GM21619 (cell line): ENCODE results near the gene WDR31.
"Not testable (repeated sequence)": the region's sequence is repeated elsewhere in the genome, so short reads cannot be mapped to it uniquely, and the experiment has no call there.

ENCODE experiments used
- ATAC-seq: cut with Tn5 transposase; IDR thresholded peaks from one replicate; pipeline ENCODE4 v1.9.1; 2021; ENCODE audit not compliant: unreplicated experiment

WDR31 gene

GRCh38 chr9:113298924-113299770 is 40.9 kb downstream of the WDR31 start:
- no peak for ATAC-seq

GRCh38 chr9:113298311-113298710 is 41.8 kb downstream of the WDR31 start:
- ATAC-seq, result no peak

- no peak for ATAC-seq
Observed at GRCh38 chr9:113296796-113297558, 43.1 kb downstream of the WDR31 start.

DNA sequence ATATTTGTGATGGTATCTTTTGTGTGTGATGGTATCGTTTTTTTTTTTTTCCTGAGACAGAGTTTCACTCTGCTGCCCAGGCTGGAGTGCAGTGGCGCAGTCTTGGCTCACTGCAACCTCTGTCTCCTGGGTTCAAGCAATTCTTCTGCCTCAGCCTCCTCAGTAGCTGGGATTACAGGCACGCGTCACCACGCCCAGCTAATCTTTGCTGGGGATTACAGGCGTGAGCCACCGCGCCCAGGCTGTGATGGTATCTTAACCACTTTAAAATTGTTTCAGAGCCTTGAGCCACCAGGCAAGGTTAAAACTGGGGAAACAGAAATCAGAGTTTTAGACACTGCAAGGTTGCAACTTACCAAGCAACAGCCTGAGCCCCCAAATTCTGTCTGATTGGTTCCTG is 43.8 kb downstream of the WDR31 start:
- not testable (repeated sequence) for ATAC-seq

GRCh38 chr9:113293285-113293878 is 46.7 kb downstream of the WDR31 start:
- no peak for ATAC-seq

DNA sequence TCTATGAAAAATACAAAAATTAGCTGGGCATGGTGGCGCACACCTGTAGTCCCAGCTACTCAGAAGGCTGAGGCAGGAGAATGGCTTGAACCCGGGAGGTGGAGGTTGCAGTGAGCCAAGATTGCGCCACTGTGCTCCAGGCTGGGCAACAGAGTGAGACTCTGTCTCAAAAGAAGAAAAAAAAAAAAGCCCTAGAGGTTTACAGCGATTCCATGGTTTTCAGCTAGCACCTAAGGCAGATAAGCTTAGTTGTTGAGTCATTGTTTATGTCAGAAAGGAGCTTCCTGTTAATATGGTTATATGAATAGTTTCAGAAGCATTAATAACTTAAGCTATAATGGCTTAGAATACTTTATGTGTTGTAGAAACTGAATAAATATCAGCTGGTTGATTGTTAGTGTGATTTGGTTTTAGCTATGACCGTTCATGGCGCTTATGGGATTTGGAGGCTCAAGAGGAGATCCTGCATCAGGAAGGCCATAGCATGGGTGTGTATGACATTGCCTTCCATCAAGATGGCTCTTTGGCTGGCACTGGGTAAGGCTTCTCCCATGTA is 49.9 kb downstream of the WDR31 start:
- ATAC-seq, result no peak

DNA sequence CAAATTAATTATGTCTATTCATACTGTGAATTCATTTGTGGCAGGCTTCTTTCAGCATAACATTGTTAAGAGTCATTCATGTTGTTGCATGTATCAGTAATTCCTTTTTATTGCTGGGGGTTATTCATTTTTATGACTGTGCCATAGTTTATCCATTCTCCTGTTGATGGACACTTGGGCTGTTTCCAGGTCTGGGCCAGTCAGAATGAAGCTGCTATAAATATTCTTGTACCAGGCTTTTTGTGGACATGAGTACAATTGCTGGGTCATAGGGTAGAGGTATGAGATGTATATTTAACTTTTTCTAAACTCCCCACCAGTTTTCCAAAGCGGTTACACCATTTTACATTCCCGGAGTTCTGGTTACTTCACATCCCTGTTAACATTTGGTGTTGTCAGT is 51.0 kb downstream of the WDR31 start:
- ATAC-seq, result no peak

DNA sequence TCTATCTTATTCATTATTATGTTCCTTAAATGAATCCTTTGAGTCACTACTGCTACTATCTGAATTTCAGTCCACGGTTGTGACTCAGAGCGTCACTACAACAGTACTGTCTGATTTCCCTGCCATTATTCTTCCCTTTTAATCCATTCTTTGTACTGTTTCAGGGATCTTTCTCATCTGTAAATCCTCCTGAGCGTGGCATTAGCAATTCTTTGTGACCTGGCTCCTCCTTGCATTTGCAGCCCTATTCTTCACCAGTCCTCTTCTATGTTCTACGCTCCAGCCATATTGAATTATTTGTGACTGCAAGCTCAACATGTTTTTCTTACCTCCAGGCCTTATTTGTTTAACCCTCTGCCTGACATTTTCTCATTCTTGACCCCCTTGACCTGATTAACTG is 58.7 kb downstream of the WDR31 start:
- ATAC-seq, result no peak

- ATAC-seq, result no peak
Observed at GRCh38 chr9:113278840-113279239, 61.2 kb downstream of the WDR31 start.

DNA sequence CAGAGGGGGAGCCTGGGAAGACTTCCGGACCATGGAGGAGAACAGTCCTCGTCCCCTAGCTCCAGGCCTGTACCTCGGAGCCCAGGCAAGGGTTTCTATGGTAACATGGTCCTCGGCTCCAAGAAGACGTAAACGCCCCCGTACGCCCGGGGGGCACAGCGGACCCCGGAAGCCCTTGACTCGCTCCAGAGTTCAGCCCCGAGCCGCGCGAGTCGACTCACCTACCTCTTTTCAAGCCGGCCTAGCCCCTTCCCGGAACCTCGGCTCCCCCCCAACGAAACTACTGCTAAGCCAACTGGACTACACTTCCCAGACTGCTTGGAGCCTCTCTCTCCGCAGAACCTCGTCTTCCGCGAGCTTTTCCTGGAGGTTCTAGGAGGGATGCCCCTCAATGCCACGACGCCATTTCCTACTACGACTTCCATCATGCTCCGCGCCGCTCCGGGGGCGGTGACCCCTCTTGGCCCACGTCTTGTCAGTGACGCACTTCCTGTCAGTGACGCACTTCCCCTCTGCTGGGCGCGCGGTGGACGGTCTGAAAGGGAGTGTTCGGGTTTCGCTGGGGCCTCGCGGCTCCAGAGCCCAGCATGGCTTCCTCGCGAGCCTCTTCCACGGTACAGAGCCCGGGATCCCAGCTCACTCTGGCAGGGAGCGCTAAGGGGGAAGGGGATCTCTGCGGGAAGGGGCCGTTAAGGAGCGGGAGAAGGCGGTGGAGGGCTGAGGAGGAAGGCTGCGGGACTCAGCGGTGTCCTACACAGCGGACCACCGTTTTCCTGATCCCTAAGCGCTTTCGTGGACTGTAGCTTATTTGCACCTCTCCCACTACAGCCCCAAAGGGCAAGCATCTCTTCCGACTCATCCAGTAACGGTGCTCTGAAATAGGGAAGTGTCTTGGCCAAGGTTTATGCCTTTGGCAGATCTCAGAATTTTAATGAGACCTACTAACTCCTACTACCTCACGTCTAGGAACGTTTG is 64.6 kb downstream of the WDR31 start, which contains the start of the genes CDC26 and PRPF4:
CDC26 (minus strand) TSS at position 416 of the 975 bp plus-strand sequence. CDS start 3,065 bp downstream, outside the sequence.
PRPF4 (plus strand) TSS at position 502 of the 975 bp plus-strand sequence; CDS start at position 588, 86 bp downstream.
- ATAC-seq, result peak; percentile 97

DNA sequence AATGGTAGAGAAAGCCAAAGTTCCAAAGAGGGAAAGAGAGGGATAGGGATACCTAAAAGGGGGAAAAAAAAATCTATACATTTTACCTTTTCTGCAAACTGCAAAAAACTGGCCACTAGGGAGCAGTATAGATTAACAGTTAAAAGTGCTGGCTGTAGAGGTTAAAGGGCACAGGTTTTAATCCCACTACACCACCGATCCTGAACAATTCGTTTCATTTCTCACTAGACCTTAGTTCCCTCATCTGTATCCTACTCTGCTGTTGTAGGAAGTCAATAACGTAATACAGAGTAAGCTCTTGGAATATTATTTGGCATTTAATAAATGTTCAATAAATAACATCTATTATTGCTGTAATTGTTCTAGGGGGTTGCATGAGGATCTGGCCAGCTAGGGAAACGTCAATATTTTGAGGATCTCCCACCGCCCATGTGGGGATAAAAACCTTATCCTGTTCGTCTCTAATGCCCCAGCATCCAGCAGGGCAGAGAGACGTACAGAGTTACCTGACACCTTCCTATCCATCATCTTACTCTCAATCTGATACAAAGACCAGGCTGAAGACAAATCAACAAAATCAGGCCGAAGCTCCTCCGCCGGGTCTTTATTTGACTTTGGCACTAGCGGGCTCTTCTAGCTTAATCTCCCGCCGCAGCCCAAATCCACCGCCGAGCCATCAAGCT is 65.5 kb downstream of the WDR31 start:
- ATAC-seq, result peak; percentile 3

DNA sequence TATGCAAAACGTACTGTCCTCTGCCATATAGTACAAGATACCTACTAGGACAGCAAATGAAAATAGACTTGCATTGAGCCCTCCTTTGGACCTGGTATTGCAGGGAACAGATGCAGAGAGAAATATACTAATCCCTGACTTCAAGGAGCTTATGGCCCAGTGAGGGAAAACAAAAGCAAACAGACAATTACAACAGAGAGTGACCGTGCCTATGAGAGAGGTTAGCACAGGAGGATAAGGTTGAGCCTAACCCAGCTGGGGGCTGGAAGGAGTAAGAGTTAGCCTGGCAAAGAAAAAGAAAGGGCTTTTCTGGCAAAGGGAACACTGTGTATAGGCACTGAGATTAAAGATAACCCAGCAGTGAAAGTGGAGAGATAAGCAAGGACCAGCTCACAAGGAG is 70.2 kb downstream of the WDR31 start:
- ATAC-seq, result no peak

- ATAC-seq, result no peak
Observed at GRCh38 chr9:113269355-113269754, 70.7 kb downstream of the WDR31 start.

GRCh38 chr9:113267911-113268566 is 72.0 kb downstream of the WDR31 start:
- no peak for ATAC-seq

- ATAC-seq, result no peak
Observed at GRCh38 chr9:113266174-113266573, 73.9 kb downstream of the WDR31 start.
